Measurements from ENCODE around the gene LMOD3.

Gene LMOD3

GRCh38 chr3:69099576-69099975, 22.8 kb downstream of the LMOD3 start:
- no peak for TF ChIP-seq SIN3A (IDR thresholded peaks at IDR 0.05; ENCODE audit: borderline replicate concordance, insufficient read depth, low read length)

GRCh38 chr3:69097407-69098086, 24.8 kb downstream of the LMOD3 start:
- no peak for TF ChIP-seq FOXP2 (optimal IDR thresholded peaks at IDR 0.05; ENCODE audit: borderline replicate concordance, extremely low read depth, extremely low read length, insufficient read depth)
- no peak for TF ChIP-seq POLR2AphosphoS5 (IDR thresholded peaks at IDR 0.05; ENCODE audit: low read depth, low read length)
- TF ChIP-seq REST (IDR thresholded peaks at IDR 0.05; ENCODE audit: insufficient read depth in 1 of 2, low read depth in 2 of 2, low read length in 2 of 2): no peak
- no peak for TF ChIP-seq SIN3A (IDR thresholded peaks at IDR 0.05; ENCODE audit: borderline replicate concordance, insufficient read depth, low read length)
- no peak for TF ChIP-seq TAF1 (IDR thresholded peaks at IDR 0.05; ENCODE audit: borderline replicate concordance, insufficient read depth, low read length)

- TF ChIP-seq FOXP2 (optimal IDR thresholded peaks at IDR 0.05; ENCODE audit: borderline replicate concordance, extremely low read depth, extremely low read length, insufficient read depth) (no peak), SIN3A (IDR thresholded peaks at IDR 0.05; ENCODE audit: borderline replicate concordance, insufficient read depth, low read length) (no peak), POLR2AphosphoS5 (IDR thresholded peaks at IDR 0.05; ENCODE audit: low read depth, low read length) (no peak), TAF1 (IDR thresholded peaks at IDR 0.05; ENCODE audit: borderline replicate concordance, insufficient read depth, low read length) (no peak), REST (IDR thresholded peaks at IDR 0.05; ENCODE audit: insufficient read depth in 1 of 2, low read depth in 2 of 2, low read length in 2 of 2) (no peak)
These were observed 26.1 kb downstream of the LMOD3 start for GRCh38 chr3:69096299-69096698.

DNA sequence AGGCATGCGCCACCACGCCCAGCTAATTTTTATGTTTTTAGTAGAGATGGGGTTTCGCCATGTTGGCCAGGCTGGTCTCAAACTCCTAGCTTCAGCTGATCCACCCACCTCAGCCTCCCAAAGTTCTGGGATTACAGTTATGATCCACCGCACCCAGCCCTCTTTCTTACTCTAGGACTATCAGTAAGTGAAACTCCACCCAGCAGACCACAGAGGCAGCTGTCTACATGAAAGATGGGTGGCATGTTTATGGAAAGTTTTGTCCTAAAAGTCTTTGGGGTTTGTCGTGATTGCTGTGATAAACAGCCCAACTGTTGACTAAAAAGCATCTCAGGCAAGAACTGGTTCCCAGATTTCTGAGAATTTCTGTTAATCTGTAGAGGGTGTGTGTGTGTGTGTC, 26.8 kb downstream of the LMOD3 start:
- TF ChIP-seq FOXP2 (optimal IDR thresholded peaks at IDR 0.05; ENCODE audit: borderline replicate concordance, extremely low read depth, extremely low read length, insufficient read depth): no peak
- TF ChIP-seq REST (IDR thresholded peaks at IDR 0.05; ENCODE audit: insufficient read depth in 1 of 2, low read depth in 2 of 2, low read length in 2 of 2): no peak
- TF ChIP-seq SIN3A (IDR thresholded peaks at IDR 0.05; ENCODE audit: borderline replicate concordance, insufficient read depth, low read length): no peak
- no peak for TF ChIP-seq POLR2AphosphoS5 (IDR thresholded peaks at IDR 0.05; ENCODE audit: low read depth, low read length)
- no peak for TF ChIP-seq TAF1 (IDR thresholded peaks at IDR 0.05; ENCODE audit: borderline replicate concordance, insufficient read depth, low read length)

DNA sequence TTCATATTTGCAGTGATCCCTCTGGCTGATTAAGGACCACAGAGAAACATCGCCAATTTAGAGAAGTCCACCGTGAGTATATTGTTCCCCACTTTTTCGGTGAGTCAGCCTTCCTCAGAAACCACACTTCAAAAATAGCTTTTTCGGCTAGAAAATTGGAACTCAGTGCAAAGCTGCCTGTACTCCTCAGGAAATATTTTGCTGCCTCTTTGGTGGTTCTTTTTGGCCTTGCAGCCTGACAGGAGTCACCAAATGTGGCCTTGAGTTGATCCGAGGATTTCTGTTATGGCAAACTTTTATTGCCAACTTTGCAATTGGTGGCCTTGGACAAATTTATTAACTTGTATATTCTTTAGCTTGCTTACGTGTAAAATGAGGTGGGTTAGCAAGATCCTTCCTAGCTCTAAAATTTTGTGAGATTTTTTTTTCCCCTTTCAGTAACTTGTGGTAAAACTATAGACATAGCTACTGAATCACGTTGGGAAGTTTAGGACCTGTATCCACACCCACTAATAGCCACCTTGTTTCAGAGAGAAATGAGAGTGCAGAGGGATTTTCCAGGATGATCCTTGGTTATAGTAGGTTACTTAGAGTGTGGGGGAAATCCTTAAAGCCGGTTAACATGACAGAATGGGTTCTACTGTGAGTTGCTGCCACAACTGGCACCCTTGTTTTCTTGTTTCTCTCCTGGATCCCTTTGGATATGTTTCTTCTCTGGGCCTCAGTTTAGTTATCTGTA, 27.8 kb downstream of the LMOD3 start:
- TF ChIP-seq REST (IDR thresholded peaks at IDR 0.05; ENCODE audit: insufficient read depth in 1 of 2, low read depth in 2 of 2, low read length in 2 of 2) (no peak), TAF1 (IDR thresholded peaks at IDR 0.05; ENCODE audit: borderline replicate concordance, insufficient read depth, low read length) (no peak), POLR2AphosphoS5 (IDR thresholded peaks at IDR 0.05; ENCODE audit: low read depth, low read length) (no peak), SIN3A (IDR thresholded peaks at IDR 0.05; ENCODE audit: borderline replicate concordance, insufficient read depth, low read length) (no peak), FOXP2 (optimal IDR thresholded peaks at IDR 0.05; ENCODE audit: borderline replicate concordance, extremely low read depth, extremely low read length, insufficient read depth) (no peak)

All from PFSK-1 (cell line).